ENCODE data around the gene CEP72.
A peak's percentile ranks its signal among the peaks of the same experiment; 100 is the strongest.
"Not testable (repeated sequence)": the region's sequence is repeated elsewhere in the genome, so short reads cannot be mapped to it uniquely, and the experiment has no call there.

CEP72 gene

GRCh38 chr5:686936-687335 is 74.8 kb downstream of the CEP72 start:
- DNase-seq: not testable (repeated sequence)

GRCh38 chr5:688348-689010 is 76.3 kb downstream of the CEP72 start:
- not testable (repeated sequence) for DNase-seq

DNA sequence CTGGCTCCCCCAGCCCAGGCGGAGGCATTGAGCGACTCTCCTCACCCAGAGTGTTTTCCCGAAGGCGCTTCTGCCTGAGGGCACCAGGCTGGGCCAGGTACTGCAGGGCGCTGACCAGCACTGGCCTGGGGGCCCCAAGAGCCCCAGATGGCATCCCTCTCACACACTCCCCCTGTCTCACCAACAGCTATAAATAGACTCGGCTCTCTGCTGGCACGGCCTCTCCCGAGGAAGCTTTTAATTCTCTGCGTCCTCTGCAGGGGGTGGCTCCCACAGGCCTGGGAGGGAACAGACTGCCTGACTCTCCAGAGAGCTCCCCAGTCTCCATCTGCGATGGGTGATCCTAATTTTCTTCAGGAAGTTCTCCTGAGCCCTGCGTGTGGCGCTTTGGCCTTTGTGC is 78.2 kb downstream of the CEP72 start:
- DNase-seq: not testable (repeated sequence)

DNA sequence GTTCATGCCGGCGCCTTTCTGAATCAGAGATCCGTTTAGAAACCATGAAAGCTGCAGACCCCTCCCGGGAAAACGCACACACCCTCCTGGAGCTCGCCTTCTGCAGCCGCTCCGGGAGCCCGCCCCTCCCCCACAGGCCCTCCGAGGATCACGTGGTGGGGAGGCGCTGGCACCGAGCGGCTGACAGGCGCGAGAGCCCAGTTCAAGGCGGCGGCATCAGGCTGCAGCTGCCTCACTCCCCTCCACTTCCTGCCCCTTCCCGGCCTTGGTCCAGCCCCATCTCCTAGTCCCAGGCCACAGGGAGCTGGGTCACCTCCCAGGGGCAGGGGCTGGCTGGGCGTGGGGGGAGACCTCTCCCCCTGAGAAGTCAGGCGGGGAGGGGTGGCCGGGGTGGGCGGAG is 78.9 kb downstream of the CEP72 start:
- DNase-seq: not testable (repeated sequence)

GRCh38 chr5:691817-692528 is 79.8 kb downstream of the CEP72 start:
- no peak for DNase-seq

GRCh38 chr5:692529-693041 is 80.4 kb downstream of the CEP72 start:
- not testable (repeated sequence) for DNase-seq

GRCh38 chr5:693271-694041 is 81.3 kb downstream of the CEP72 start, which contains the start of gene TPPP:
Gene TPPP, minus strand, starts transcription at chr5:693352. Its CDS starts 15,292 bp downstream, at chr5:678060.
- peak; percentile 39 to 70 for DNase-seq

DNA sequence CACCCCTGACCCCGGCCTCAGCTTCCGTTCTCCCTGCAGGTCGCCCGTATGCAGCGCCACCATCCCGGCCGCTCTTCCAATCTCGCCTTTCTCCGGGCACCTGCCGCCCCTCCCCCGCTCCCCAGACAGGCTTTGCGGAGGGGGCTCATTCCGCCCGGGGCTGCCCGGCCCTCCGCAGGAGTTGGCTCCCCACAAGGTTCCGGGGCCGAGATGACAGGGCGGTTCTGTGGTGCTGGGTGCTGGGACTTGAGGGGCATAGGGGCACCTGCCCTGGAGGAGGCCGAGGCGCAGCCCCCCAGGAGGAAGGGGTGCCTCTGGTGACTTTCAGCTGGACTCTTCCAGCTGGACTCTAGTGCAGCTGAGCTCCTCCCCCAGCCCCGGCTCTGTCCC is 81.9 kb downstream of the CEP72 start:
- DNase-seq: not testable (repeated sequence)

- DNase-seq: not testable (repeated sequence)
These were observed 83.3 kb downstream of the CEP72 start for GRCh38 chr5:695475-695874.

- not testable (repeated sequence) for DNase-seq
These were observed 84.1 kb downstream of the CEP72 start for GRCh38 chr5:696191-696590.

DNA sequence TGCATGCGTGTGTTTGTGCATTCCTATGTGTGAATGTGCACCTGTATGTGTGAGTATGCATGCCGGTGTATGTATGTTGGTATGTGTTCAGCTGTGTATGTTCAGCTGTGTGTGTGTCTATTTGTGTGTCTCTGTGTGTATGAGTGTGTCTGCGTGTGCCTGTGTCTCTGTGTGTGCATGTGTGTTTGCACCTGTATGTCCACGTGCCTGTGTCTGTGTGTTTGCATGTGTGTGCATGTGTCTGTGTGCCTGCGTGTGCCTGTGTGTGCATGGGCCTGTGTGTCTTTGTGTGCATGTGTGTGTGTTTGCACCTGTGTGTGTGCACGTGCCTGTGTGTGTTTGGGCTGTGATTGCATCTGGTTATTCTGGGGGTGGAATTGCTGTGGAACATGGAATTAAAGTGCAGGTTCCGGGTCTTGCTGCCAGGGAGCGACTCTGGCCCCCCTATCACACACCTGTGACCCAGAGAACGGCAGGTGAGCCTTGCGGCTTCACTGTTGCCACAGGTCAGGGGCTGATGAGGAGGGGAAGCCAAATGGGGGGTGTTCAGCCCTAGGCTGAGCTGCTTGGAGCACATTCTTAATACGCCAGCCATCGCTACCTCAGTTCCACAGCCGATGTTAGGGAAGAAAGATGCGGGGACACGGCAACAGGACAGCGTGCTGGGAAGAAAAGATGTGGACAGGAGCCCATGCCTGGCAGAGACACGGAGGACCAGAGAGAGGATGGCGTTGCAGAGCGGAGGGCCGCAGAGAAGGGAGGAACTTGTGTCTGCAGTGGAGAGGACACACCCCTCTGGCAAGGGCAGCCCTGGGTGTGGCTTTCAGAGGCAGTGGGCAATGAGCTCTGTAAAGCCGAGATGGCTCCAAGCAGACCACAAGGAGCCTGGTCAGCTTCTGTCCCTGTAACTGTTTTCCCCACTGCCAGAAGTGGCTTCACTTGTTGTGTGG is 84.9 kb downstream of the CEP72 start:
- DNase-seq: not testable (repeated sequence)

Measured in inflammatory macrophage treated with lipopolysaccharide for 1 hour (primary cell).